Right renal cortex interstitium (tissue), 3 donors: Measurements from ENCODE around the gene ADAMTS2. TPM values are rescaled to one million over a fixed set of nuclear protein-coding genes. Genes with fewer than 3 reads are reported as not detected.

Experiments
- DNase-seq, 3 donors: peaks; one replicate each; pipeline ENCODE4 v3.0.0-alpha.2; 2013; ENCODE audit warnings: low read depth in 3 of 3, low spot score in 2 of 3
- polyA plus RNA-seq, 3 donors: library from polyadenylated mRNA; unstranded; fragments of 120-200 nt; gene quantifications; one replicate each; pipeline ENCODE4 v1.2.1, GENCODE V29; 2013; ENCODE audit not compliant: insufficient read length in 3 of 3

ADAMTS2 gene
- polyA plus RNA-seq, 3 donors, result 9.4 to 9.6 (median 9.4) TPM

DNA sequence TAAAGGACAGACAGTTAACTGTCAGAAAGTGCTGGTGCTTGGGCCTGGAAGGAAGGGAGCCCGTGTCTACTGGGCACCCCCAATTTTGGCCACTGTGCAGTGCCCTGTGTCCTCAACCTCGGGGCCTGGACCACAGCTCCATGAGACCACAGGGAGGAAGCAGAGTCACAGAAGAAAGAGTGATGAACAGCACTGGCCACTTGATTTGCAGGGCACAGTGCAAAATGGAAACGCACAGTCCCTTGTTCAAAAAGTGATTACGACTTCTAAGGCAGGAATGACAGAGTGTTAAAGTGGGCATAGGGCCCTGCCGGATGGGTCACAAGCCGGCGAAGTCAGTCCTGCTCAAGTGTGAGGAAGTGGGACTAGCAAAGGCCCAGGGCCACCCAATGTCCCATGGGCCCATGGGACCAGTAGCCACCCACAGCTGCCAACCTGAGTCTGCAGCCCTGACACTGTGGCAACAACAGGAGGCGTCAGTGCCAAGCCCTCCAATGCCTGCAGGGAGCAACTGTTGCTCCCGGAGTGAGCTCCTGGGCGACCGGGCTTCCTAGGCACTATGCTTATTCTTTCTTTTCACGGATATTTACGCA lies 85.4 kb downstream of the ADAMTS2 start:
- DNase-seq, result no peak

DNA sequence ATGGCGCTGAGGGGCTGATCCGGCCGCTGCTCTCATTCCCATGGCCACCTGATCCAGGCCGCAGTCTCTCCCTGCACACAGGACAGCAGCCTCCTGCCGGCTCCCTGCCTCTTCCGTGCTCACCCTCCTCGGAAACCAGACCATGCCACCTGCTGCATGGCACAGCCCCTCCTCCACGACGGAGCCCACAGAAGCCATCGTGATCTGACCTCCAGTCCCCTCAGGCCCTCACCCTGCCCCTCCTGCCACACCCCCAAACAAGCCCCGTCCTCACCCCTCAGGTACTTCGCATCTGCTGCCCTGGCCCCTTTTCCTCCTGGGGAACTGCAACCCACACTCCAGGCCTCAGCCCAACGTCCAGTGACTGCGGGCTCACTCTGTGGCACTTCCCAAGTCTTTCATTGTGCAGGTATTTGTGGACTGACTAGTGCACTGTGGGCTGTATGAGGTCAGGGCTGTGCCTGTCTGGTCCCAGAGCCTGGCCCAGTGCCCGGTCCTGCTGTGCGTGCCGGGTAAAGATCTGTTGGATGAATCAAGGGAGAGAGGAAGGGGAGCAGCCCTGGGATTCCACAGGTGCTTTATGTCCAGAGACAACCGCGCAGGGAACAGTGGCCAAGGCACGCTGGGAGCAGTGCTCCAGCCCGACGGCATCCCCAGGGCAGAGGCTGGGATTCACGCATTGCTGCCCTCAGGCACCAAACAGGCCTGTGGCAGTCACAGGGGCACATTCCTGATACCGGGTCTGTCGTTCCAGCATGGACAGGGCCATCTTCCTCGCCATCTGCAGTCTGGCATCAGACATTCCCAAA lies 86.1 kb downstream of the ADAMTS2 start:
- no peak for DNase-seq

GRCh38 chr5:179258001-179258921 lies 87.0 kb downstream of the ADAMTS2 start:
- DNase-seq, result no peak

DNA sequence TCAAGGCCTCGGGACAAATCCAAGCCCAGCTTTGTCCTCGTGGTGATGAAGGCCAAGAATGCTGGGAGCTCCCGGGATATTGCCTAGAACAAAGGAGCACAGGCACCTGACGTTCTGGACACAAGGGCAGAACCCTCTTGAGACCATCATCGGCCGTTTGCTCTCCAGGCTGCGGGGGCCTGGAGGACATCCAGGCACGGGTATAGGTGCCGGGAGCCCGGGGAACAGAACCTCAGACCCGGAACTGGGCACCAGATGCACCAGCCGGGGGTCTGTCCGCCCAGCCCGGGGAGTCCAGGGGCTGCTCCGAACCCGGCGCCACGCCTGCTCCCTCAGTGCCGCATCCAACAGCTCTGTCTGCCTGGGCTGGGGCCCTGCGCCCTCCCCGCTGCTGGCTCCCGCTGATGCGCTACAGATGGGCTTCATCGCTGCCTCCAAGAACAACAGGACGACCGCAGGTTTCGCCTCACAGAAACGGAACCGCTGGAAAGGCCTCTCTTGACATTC lies 88.0 kb downstream of the ADAMTS2 start:
- DNase-seq, result no peak

DNA sequence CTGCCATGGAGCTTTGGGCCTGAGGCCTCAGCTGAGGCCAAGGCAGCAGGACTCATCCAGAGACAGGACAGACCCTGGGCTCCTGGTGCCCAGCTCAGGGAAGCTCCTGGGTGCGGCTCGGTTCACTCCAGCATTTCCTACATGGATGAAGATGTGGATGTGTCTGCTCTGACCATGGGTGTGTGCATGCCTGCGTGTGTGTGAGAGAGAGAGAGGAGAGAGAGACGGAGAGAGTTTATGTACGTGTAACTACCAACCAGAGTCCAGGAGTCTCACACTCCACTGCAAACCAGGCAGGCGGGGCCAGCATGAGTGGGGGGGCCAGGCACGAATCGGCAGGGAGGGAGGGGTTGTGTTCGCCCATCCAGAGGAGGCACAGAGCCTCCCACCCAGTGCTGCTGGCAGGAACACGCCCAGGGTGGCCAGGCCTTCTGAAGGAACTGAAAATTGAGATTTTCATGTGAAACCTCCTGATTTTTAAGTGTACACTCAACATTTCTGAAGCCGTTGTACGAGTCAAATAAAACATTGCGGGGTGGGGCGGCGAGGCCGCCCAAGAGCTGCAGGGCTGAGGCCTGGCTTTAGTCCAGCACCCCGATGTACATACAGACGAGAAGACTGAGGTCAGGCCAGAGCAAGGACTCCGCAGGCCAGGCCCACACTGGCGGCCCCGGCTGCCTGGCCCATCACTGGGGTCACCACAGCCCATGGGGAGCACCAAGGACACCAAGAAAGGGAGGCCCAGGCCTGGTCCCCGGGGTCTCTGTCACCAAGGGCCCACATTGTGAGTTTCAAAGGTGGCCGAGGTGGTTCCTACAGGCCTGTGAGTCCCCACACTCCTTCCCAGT lies 88.7 kb downstream of the ADAMTS2 start:
- DNase-seq, result no peak

- DNase-seq, result no peak
These were observed 89.5 kb downstream of the ADAMTS2 start for GRCh38 chr5:179255527-179256327.

DNA sequence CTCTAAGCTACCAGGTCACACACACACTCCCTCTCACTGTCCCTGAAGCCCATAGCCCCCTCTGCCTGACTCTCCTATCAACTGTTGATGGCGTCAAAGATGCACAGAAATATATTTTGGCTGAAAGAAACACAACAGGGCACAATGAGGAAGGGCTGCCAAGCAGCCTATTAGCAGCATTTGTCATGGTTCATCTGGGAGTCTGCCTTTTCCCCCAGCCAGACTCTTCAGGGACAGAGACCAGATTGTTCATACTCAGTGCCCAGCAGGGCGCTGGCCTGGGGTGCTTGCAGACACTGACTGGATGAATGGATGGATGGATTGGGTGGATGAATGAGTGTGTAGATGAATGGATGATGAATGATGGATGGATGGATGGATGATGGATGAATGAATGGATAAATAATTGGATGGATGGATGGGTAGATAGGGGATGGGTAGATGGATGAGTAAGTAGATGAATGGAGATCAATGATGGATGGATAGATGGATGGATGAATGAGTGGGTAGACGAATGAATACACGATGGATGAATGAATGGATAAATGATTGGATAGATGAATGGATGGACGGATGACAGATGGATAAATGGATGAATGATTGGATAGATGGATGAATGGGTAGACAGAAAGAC lies 90.5 kb downstream of the ADAMTS2 start:
- DNase-seq, result no peak

DNA sequence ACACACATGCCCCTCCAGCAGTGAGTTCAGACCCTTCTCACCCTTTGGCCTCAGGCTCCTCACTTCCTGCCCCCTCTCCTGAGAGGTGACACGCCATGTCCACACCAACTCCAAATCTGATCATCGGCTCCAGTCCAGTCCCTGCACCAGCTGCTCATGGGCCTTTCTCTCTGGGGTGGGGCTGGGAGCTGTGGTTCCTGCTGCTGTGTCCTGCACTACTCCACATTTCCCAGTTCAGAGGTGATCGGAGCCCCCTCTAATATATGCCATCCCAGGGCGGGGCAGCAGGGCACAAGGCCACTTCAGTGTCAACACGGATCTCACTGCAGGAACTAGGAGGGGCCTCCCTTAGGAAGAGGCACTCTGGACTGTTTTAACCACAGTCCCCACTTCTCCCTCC lies 91.5 kb downstream of the ADAMTS2 start:
- no peak for DNase-seq

DNA sequence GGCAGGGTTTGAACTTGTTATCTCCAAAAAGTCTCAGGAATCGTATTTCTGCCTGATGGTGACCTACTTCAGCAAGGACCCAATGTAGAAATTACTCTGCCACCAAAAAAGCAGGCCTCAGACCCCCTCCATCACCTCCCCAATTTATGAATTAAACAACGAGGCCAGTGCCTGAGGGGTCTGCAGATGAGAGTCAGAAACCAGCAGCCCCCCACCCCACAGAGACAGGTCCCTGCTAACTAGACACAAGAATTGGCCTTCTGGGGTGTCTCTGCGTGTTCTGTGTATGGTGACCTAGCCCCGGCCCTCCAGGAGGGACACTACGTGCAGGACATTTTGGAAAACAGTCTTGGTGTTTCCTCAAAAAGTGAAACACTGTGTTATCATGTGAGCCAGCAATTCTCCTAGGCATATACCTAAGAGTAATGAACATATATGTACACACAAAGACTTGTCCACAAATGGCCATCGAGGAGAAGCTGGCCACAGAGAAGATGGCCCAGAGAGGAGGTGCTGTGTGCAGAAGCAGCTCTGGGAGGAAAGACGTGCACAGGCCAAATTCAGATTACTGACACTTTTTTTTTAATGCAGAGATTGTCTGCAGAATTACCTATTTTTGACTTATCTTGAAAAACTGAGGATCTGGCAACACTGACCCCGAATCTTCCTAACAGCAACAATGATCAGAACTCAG lies 93.8 kb downstream of the ADAMTS2 start:
- no peak for DNase-seq

DNA sequence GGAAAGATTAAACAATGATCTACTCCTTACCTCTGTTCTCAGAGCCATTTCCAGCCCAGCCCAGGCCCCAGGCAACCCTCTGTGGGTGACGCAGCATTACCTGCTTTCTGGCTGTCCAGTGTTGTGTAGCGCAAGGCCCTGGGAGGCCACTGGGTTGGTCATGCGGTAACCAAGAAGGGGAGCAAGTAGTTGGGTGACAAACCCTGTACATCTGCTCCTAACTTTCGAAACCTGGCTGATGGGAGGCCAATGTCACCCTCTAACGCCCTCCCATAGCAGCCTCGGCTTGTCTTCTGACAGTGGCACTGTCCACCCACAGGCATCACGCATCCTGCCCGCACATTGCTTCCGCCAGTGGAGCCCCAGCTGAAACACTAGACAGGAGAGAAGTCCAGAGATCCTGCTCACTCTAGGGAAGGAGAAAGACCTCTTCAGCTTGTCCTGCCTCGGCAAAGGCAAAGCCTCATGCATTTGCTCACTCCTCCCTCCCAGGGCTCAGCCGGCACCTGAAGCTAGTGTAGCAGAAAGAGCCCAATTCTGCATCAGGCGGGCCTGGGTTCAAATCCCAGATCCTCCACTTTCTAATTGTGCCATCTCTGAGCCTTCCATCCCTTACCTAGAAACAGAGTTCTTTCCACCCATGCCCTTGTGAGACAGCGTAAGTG lies 94.6 kb downstream of the ADAMTS2 start:
- DNase-seq, result no peak

DNA sequence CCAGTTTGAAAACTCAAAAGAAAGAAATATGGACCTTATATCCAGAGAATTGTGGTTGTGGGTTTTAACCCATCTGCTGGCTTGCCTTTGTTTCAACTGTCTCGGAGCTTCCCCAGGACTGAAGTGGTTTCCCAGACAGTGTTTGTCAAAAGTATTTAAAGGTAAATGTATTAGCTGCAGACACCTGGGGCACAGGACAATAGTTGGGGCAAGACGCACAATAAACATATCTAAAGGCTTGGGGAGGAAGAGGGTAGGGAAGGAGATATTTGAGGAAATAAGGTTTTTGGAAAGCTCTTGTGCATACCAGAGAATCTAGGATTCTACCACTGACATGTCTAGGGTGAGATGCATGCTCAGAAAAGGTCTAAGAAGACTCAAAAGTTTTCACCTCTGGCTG lies 99.0 kb downstream of the ADAMTS2 start:
- no peak for DNase-seq

DNA sequence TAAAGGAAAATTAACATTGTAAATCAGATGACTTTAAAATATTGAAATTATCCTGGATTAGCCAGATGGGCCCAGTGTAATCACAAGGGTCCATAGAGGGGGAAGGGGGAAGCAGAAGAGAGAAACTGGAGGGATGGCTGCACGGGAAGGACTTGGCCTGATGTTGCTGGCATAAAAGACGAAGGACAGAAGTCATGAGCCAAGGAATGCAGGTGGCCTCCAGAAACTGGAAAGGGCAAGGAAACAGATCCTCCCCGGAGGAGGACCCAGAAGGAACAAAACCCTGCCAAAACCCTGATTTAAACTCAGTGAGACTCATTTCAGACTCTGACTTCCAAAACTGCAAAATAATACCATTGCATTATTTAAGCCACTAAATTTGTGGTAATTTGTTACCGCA lies 100.2 kb downstream of the ADAMTS2 start:
- DNase-seq, result no peak

DNA sequence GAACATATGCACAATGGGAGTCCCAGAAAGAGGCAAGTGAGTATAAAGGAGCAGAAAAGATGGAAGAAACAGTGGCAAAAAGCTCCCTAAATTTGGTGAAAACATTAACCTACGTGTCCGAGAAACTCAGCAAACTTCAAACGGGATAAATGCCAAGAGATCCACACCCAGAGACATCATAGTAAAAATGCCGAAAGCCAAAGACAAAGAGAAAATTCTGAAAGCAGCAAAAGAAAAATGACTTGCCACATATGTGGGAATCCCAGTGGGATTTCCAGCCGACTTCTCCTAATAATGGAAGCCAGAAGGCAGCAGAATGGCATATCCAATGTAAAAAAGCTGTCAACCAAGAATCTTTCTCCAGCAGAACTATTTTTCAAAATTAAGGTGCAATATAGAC lies 101.2 kb downstream of the ADAMTS2 start:
- no peak for DNase-seq

- no peak for DNase-seq
These were observed 101.9 kb downstream of the ADAMTS2 start for GRCh38 chr5:179243333-179243732.

GRCh38 chr5:179242676-179243075 lies 102.6 kb downstream of the ADAMTS2 start:
- DNase-seq, result no peak

GRCh38 chr5:179241764-179242370 lies 103.4 kb downstream of the ADAMTS2 start:
- DNase-seq, result no peak

DNA sequence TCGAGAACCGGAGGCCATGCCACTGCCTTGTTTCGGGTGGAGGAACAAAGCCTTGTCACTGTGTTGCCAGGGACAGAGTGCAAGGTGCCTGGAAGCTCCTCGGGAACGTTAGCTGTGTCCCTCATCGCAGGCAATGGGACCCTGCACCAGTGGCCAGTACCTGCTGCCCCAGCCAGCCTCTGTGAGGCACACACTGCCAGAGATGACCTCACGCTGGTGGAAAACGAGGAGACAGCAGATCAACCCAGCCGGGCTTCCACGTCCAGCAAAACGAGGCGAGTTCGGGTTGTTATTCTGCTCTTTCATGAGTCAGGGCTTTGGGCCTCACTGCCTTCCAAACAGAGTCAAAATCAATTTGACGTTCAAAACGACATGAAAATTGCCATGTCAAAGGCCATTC lies 104.1 kb downstream of the ADAMTS2 start:
- no peak for DNase-seq
